GM13977 (cell line): ENCODE measurements around the gene SF3B5.

Experiments
- DNase-seq: peaks from one replicate; pipeline ENCODE4 v3.0.0; 2012; ENCODE audit warnings: low spot score
- CTCF ChIP-seq: IDR thresholded peaks from 2 replicates; pipeline ENCODE4 v1.5.1; 2012; ENCODE audit warnings: mild to moderate bottlenecking, control low read depth; ENCODE audit not compliant: insufficient read depth; ENCODE audit errors: extremely low read depth, missing control alignments
- in situ Hi-C: fragments of 300-500 bp; cut with MboI; formaldehyde crosslinking; loops from one replicate; pipeline ENCODE4 v1.12.0; 2022; ENCODE audit warnings: low sequenced_read_pairs, low pct_unique_long_range_greater_than_20kb, mixed read lengths, inconsistent platforms; ENCODE audit not compliant: unreplicated experiment

Gene SF3B5

GRCh38 chr6:144127097-144127496, 31.7 kb upstream of the SF3B5 start:
- TF ChIP-seq CTCF, result no peak
- in situ Hi-C loops, result no loop called here
- DNase-seq, result no peak

GRCh38 chr6:144123836-144124235, 28.5 kb upstream of the SF3B5 start:
- in situ Hi-C loops, result no loop called here
- DNase-seq, result no peak
- no peak for TF ChIP-seq CTCF

GRCh38 chr6:144123421-144123820, 28.0 kb upstream of the SF3B5 start:
- no peak for TF ChIP-seq CTCF
- in situ Hi-C loops, result no loop called here
- no peak for DNase-seq

GRCh38 chr6:144122861-144123260, 27.5 kb upstream of the SF3B5 start:
- TF ChIP-seq CTCF, result no peak
- no peak for DNase-seq
- in situ Hi-C loops, result no loop called here

GRCh38 chr6:144119376-144119775, 24.0 kb upstream of the SF3B5 start:
- in situ Hi-C loops, result no loop called here
- no peak for TF ChIP-seq CTCF
- DNase-seq, result no peak

GRCh38 chr6:144115219-144115618, 19.8 kb upstream of the SF3B5 start:
- in situ Hi-C loops, result no loop called here
- no peak for DNase-seq
- TF ChIP-seq CTCF, result no peak

- TF ChIP-seq CTCF, result no peak
- no peak for DNase-seq
- in situ Hi-C loops, result no loop called here
Measured at GRCh38 chr6:144113366-144113765, 18.0 kb upstream of the SF3B5 start.
